ENCODE measurements around the gene ROS1.

DNA sequence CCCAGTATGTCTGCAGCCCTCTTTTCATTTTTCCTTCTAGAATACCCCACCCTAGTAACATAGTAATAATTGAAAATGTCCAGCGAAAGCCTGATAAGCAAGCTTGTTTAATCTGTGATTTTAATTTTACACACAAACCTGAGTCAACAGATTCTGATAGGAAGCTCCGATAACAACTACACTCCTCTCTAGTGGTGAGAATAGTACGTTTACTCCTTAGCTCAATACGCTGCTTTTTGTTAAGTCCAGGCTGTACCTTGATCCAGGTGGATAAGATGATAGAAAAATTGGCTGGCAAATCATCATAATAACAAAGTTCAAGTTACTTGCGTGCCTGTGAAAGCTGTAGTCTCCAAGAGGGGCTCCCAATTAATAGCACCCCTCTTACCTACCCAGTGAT is 31.3 kb upstream of the ROS1 start:
- TF ChIP-seq, protein P1, sequence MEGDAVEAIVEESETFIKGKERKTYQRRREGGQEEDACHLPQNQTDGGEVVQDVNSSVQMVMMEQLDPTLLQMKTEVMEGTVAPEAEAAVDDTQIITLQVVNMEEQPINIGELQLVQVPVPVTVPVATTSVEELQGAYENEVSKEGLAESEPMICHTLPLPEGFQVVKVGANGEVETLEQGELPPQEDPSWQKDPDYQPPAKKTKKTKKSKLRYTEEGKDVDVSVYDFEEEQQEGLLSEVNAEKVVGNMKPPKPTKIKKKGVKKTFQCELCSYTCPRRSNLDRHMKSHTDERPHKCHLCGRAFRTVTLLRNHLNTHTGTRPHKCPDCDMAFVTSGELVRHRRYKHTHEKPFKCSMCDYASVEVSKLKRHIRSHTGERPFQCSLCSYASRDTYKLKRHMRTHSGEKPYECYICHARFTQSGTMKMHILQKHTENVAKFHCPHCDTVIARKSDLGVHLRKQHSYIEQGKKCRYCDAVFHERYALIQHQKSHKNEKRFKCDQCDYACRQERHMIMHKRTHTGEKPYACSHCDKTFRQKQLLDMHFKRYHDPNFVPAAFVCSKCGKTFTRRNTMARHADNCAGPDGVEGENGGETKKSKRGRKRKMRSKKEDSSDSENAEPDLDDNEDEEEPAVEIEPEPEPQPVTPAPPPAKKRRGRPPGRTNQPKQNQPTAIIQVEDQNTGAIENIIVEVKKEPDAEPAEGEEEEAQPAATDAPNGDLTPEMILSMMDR (IDR thresholded peaks at IDR 0.05) = peak in 2 of 6 experiments; percentile 18 to 22
- no peak for TF ChIP-seq POLR2A (IDR thresholded peaks at IDR 0.05)
